ENCODE data around the gene ATF6. TPM values are rescaled to one million over a fixed set of nuclear protein-coding genes. Genes with fewer than 3 reads are reported as not detected.

Gene ATF6
- total RNA-seq, 1 experiment from 2014 or later = 10.6 TPM

- Mint-ChIP-seq H3K36me3 (no peaks in the 10 kb centered on the region), H3K27ac (no peak overlapping the region), H3K4me3 (no peak overlapping the region), H3K9me3 (no peaks in the 10 kb centered on the region), H3K4me1 (peaks cover 1% of the 10 kb centered on the region; the same call in 1 of the 2 replicates), H3K27me3 (ENCODE audit: low read depth) (no peaks in the 10 kb centered on the region)
- DNase-seq (ENCODE audit: low spot score) = no peak
- TF ChIP-seq SOX15 (CRISPR knock-in tag; IDR thresholded peaks at IDR 0.05) (no peak), ZNF138 (CRISPR knock-in tag; conservative IDR thresholded peaks at IDR 0.05) (no peak), ETV6 (CRISPR knock-in tag; IDR thresholded peaks at IDR 0.05) (no peak), ZNF423 (CRISPR knock-in tag; IDR thresholded peaks at IDR 0.05) (no peak), ZBTB43 (CRISPR knock-in tag; IDR thresholded peaks at IDR 0.05) (no peak), ZNF425 (CRISPR knock-in tag; conservative IDR thresholded peaks at IDR 0.05) (no peak), NR1H2 (CRISPR knock-in tag; IDR thresholded peaks at IDR 0.05) (no peak), IRF2 (CRISPR knock-in tag; IDR thresholded peaks at IDR 0.05; ENCODE audit: borderline replicate concordance, low read depth) (no peak), ATF1 (CRISPR knock-in tag; IDR thresholded peaks at IDR 0.05) (no peak), CBFB (CRISPR knock-in tag; IDR thresholded peaks at IDR 0.05; ENCODE audit: low read depth) (no peak), ZSCAN18 (CRISPR knock-in tag; IDR thresholded peaks at IDR 0.05) (no peak), GTF2I (CRISPR knock-in tag; conservative IDR thresholded peaks at IDR 0.05) (no peak), ZNF281 (CRISPR knock-in tag; IDR thresholded peaks at IDR 0.05) (no peak), ZNF416 (CRISPR knock-in tag; IDR thresholded peaks at IDR 0.05) (no peak), ELF4 (CRISPR knock-in tag; IDR thresholded peaks at IDR 0.05; ENCODE audit: low read depth) (no peak), NR2C2 (CRISPR knock-in tag; IDR thresholded peaks at IDR 0.05) (no peak), JUN (CRISPR knock-in tag; IDR thresholded peaks at IDR 0.05) (no peak), ARID4B (CRISPR knock-in tag; IDR thresholded peaks at IDR 0.05; ENCODE audit: borderline replicate concordance) (no peak)
- ChIA-PET CTCF (no interaction called here), POLR2A (interaction anchor here (0.6 kb wide), 1 partner anchor 214 kb away, joined by 3 read pairs; no protein-coding TSS in a partner anchor)
- ATAC-seq = no peak
Measured at GRCh38 chr1:161771973-161772372, 5.9 kb downstream of the ATF6 start.

Data from WTC11 (cell line).